ENCODE measurements around the gene LITAFD.
"Not testable (repeated sequence)": the region's sequence is repeated elsewhere in the genome, so short reads cannot be mapped to it uniquely, and the experiment has no call there.

LITAFD gene

GRCh38 chr16:8904018-8904430 is 21.9 kb downstream of the LITAFD start:
- DNase-seq (ENCODE audit: insufficient read length, low spot score) = no peak
- FAIRE-seq = no peak
- TF ChIP-seq POLR2A (IDR thresholded peaks at IDR 0.05; ENCODE audit: low read depth, low read length) = no peak

DNA sequence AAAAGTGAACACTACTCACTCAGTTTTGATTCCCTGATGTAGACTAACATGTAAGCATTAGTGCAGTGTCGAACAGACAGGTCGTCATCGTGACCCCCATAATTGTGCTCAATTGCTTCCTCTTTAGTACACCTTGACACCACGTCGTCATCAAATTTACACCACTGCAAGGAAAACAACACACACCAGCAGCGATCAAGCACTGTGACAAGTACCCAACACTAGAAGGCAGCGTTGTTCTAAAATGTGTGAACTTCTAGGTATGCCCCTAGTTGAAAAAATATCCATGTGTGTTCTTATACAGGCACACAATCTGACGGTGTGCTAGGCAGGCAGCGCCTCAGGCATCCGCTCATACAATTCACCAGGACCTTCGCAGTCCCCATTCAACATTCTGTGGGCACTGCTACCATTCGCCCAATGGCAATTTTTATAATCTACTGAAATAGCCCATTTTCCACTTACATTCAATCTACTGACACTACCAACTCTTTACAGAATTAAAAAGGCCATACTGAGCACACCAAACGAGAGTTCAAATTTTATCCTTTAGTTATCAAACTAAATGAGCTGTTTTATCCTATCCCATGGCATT is 23.1 kb downstream of the LITAFD start:
- TF ChIP-seq POLR2A (IDR thresholded peaks at IDR 0.05; ENCODE audit: low read depth, low read length) = no peak
- FAIRE-seq (peak; percentile 20), DNase-seq (ENCODE audit: insufficient read length, low spot score) (no peak)

GRCh38 chr16:8905795-8906591 is 23.8 kb downstream of the LITAFD start:
- FAIRE-seq = no peak

DNA sequence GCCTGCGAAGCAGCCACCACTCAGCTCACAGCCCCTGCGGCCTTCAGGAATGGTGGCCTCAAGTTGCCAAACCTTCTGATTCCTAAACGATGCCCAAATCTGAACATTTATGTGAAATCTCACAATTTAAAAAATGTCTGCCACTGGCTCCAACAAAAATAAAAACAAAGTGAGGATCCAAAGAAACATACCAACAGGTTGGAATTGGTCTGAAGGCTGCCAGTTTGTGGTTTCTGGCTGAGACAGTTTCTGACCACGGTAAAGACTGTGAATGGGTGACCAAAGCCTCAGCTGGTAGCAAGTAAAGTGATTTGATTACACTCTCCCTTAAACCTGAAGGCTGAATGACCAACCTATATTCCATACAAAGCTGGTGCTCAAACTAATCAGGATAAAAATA is 24.9 kb downstream of the LITAFD start:
- DNase-seq (ENCODE audit: insufficient read length, low spot score) = no peak
- no peak for TF ChIP-seq POLR2A (IDR thresholded peaks at IDR 0.05; ENCODE audit: low read depth, low read length)
- FAIRE-seq = no peak

More at GRCh38 chr16:8905795-8906591, 23.8 kb downstream of the LITAFD start:
- no peak for DNase-seq (ENCODE audit: insufficient read length, low spot score)
- TF ChIP-seq POLR2A (IDR thresholded peaks at IDR 0.05; ENCODE audit: low read depth, low read length) = no peak

DNA sequence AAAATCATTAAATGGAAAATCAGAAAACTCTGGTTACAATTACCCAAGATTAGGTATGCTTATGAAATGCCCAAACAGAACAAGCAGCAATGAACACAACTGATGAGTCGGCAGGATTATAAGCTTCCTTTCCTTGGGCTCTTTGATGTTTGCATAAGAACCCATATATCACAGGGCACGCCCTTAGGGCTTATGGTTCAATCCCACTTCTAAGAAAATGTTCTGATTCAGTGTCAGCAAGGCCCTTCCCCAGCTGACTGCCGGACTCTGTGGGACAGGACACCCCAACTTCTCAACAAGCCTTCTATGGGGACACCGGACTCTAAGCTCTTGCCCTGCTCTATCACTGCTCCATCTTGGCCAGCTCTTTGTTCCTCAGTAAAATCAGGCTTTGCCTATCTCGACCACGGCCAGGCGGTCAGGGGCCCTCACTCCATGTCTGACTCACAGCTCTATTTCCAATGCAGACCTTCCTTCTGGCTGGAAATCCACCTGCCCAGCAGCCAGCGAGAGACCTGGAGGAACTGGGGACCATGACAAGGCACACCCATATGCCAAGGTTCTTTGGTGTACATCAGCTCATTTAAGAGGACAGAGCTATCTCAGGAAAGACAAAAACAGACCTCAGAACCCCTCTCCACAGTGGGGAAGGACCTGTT is 26.8 kb downstream of the LITAFD start:
- no peak for FAIRE-seq
- no peak for TF ChIP-seq POLR2A (IDR thresholded peaks at IDR 0.05; ENCODE audit: low read depth, low read length)
- DNase-seq (ENCODE audit: insufficient read length, low spot score) = no peak

DNA sequence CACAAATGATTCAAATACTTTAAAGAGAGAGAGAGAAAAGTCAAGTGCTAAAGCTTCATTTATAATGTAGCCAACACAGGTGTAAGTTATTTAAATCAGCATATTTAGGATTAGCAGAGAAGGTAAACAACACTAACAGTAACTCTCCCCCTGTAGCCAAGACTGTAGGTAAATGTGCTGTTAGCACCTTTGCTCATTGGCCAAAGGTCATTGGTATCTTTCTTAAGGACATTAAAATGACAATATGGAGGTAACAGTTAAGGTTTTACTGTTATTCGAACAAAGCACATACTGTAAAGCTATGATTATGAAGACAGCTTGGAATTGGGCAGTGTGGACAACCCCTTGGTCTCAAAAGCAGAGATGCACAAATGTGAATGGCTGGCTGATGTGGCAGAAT is 28.7 kb downstream of the LITAFD start:
- FAIRE-seq (no peak), DNase-seq (ENCODE audit: insufficient read length, low spot score) (no peak)
- TF ChIP-seq POLR2A (IDR thresholded peaks at IDR 0.05; ENCODE audit: low read depth, low read length) = no peak

GRCh38 chr16:8912793-8913192 is 30.6 kb downstream of the LITAFD start:
- FAIRE-seq = no peak

GRCh38 chr16:8914098-8914497 is 31.9 kb downstream of the LITAFD start:
- TF ChIP-seq POLR2A (IDR thresholded peaks at IDR 0.05; ENCODE audit: low read depth, low read length) = no peak
- DNase-seq (ENCODE audit: insufficient read length, low spot score) = no peak
- FAIRE-seq = no peak

More at GRCh38 chr16:8912793-8913192, 30.6 kb downstream of the LITAFD start:
- TF ChIP-seq POLR2A (IDR thresholded peaks at IDR 0.05; ENCODE audit: low read depth, low read length) = no peak
- DNase-seq (ENCODE audit: insufficient read length, low spot score) = no peak

- FAIRE-seq = no peak
- DNase-seq (ENCODE audit: insufficient read length, low spot score) = no peak
These were observed 33.7 kb downstream of the LITAFD start for GRCh38 chr16:8915722-8916301.

GRCh38 chr16:8916541-8917225 is 34.5 kb downstream of the LITAFD start:
- no peak for TF ChIP-seq POLR2A (IDR thresholded peaks at IDR 0.05; ENCODE audit: low read depth, low read length)
- DNase-seq (ENCODE audit: insufficient read length, low spot score) (no peak), FAIRE-seq (no peak)

More at GRCh38 chr16:8915722-8916301, 33.7 kb downstream of the LITAFD start:
- no peak for TF ChIP-seq POLR2A (IDR thresholded peaks at IDR 0.05; ENCODE audit: low read depth, low read length)

DNA sequence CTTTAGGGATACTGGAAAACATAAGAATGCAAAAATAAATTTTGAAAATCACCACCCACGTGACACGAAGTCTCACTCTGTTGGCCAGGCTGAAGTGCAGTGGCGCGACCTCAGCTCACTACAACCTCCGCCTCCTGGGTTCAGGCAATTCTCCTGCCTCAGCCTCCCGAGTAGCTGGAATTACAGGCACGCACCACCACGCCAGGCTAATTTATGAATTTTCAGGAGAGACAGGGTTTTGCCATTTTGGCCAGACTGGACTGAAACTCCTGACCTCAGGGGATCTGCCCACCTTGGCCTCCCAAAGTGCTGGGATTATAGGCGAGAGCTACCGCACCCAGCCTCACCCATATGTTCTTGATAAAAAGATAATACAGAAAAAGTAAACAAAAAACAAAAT is 35.2 kb downstream of the LITAFD start:
- FAIRE-seq; DNase-seq (ENCODE audit: insufficient read length, low spot score): not testable (repeated sequence)

DNA sequence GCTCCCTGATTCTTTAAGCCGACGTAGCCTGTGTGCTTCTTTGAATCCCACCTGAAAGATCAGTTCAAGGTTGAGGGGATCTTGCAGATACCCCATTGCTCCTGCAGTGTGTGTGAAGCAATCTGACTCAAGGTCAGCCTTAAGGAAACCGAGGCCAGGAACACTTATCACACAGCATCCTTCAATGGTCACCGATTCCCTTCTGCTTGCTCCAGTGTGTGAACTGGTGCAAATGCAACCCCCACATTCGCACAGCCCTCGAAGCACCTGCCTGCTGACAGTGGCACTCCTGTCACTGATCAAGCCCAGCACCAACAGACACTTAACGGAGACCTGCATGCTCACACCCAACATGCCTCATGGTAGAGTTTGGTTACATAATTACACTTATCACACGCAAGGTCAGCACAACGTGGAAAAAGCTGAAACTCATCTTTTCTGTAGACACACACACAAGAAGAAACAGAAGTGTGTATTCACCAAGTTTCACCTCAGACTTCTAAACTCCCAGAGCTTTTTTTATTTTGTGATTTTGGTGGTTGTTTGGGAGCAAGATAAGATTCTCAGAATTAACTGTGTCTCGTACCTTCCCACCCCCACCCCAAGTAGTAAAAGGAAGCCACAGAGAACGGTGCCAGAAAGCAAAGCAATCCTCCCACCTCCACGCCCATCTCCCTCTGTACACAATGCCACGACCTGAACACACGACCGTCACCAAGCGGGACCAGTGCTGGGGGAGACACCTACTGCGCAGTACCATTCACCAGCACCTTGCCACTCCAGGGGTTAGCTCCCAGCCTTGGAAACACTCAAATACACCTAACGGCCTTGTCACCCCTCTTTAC is 37.2 kb downstream of the LITAFD start:
- FAIRE-seq (no peak), DNase-seq (ENCODE audit: insufficient read length, low spot score) (no peak)
- TF ChIP-seq POLR2A (IDR thresholded peaks at IDR 0.05; ENCODE audit: low read depth, low read length) = no peak

DNA sequence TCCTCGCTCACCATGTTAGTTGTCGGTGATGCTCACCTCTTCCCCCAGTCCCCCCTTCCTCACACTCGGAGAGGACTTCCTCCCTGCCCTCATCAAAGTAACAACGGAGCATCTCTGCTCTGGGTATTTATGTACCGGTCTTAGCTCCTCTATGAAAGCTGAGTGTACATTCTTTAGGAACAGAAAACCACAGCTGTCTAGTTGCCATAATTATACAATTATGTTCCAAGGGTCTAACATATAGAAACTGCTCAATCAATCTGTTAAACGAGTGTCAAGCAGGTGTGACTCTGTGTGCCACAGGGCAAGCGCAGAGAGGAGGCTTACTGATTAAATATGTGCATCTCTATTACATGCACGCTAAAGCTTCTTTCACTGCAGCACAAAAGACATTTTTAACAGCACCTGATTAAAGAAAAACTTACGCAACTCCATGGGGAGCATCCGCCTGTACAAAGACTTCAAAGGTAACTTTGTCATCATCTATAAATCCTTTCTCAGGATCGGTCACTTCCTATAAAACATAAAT is 37.8 kb downstream of the LITAFD start:
- DNase-seq (ENCODE audit: insufficient read length, low spot score) (no peak), FAIRE-seq (no peak)
- TF ChIP-seq POLR2A (IDR thresholded peaks at IDR 0.05; ENCODE audit: low read depth, low read length) = no peak
